Liver (tissue), 9 donors: ENCODE measurements around the gene DMWD. TPM values are rescaled to one million over a fixed set of nuclear protein-coding genes. Genes with fewer than 3 reads are reported as not detected.

Experiments used
- DNase-seq: peaks from one replicate; pipeline ENCODE4 v3.0.0-alpha.2; 2017; ENCODE audit warnings: low spot score
- H3K27ac ChIP-seq, 2 donors: one replicate each; pipeline ENCODE4 v1.7.0; 2013; ENCODE audit warnings: inconsistent platforms in 2 of 2, low read length in 2 of 2, control low read depth in 1 of 2, low read depth in 1 of 2, mild to moderate bottlenecking in 1 of 2
- H3K27me3 ChIP-seq, 4 donors: one replicate each; pipeline versions ENCODE4 v1.6.1 to v1.7.0; 2013; ENCODE audit warnings: low read length in 3 of 4, inconsistent platforms in 1 of 4, mild to moderate bottlenecking in 1 of 4, moderate library complexity in 1 of 4; ENCODE audit not compliant: control insufficient read depth in 4 of 4, insufficient read depth in 4 of 4
- H3K36me3 ChIP-seq, 4 donors: one replicate each; pipeline versions ENCODE4 v1.6.1 to v1.7.0; 2013; ENCODE audit warnings: low read length in 3 of 4, mild to moderate bottlenecking in 3 of 4, low read depth in 1 of 4, moderate library complexity in 1 of 4; ENCODE audit not compliant: control insufficient read depth in 4 of 4, insufficient read depth in 3 of 4
- H3K4me1 ChIP-seq, 4 donors: one replicate each; pipeline versions ENCODE4 v1.6.1 to v1.7.0; 2013; ENCODE audit warnings: low read length in 3 of 4, mild to moderate bottlenecking in 3 of 4, moderate library complexity in 1 of 4; ENCODE audit not compliant: control insufficient read depth in 4 of 4, insufficient read depth in 4 of 4
- H3K4me3 ChIP-seq, 3 donors: one replicate each; pipeline versions ENCODE4 v1.6.1 to v1.7.0; 2013; ENCODE audit warnings: low read length in 3 of 3, control low read depth in 1 of 3, low read depth in 1 of 3, mild to moderate bottlenecking in 1 of 3
- H3K9ac ChIP-seq, 2 donors: one replicate each; pipeline ENCODE4 v1.7.0; 2013; ENCODE audit warnings: low read length in 2 of 2, mild to moderate bottlenecking in 2 of 2, moderate library complexity in 2 of 2, control low read depth in 1 of 2, low read depth in 1 of 2
- H3K9me3 ChIP-seq, 4 donors: one replicate each; pipeline versions ENCODE4 v1.6.1 to v1.7.0; 2013; ENCODE audit warnings: low read length in 3 of 4; ENCODE audit not compliant: control insufficient read depth in 4 of 4
- ATF3 ChIP-seq: IDR thresholded peaks from 2 replicates; pipeline ENCODE4 v1.6.1; 2016; ENCODE audit warnings: antibody characterized with exemption
- CTCF ChIP-seq: fragments of 150-350 bp; IDR thresholded peaks from 2 replicates; pipeline ENCODE4 v1.5.1; 2017; ENCODE audit warnings: improper control_type of control experiment, low read depth, low read length; ENCODE audit not compliant: missing input control
- EGR1 ChIP-seq, 2 donors: IDR thresholded peaks; 2 replicates each; pipeline ENCODE4 v1.6.1; 2016 to 2018; ENCODE audit warnings: antibody characterized with exemption in 2 of 2, low read depth in 2 of 2
- FOXA1 ChIP-seq: IDR thresholded peaks from 2 replicates; pipeline ENCODE4 v1.6.1; 2016; ENCODE audit warnings: antibody characterized with exemption
- FOXA2 ChIP-seq: IDR thresholded peaks from 2 replicates; pipeline ENCODE4 v1.6.1; 2016; ENCODE audit warnings: antibody characterized with exemption
- GABPA ChIP-seq, 2 donors: IDR thresholded peaks in 1 of 2; conservative IDR thresholded peaks in 1 of 2; 2 replicates each; pipeline ENCODE4 v1.6.1; 2016; ENCODE audit warnings: antibody characterized with exemption in 2 of 2, mild to moderate bottlenecking in 1 of 2, moderate library complexity in 1 of 2
- HNF4A ChIP-seq, 2 donors: conservative IDR thresholded peaks; 2 replicates each; pipeline ENCODE4 v1.6.1; 2016; ENCODE audit warnings: antibody characterized with exemption in 2 of 2, mild to moderate bottlenecking in 2 of 2
- HNF4G ChIP-seq: IDR thresholded peaks from 2 replicates; pipeline ENCODE4 v1.6.1; 2016; ENCODE audit warnings: antibody characterized with exemption
- JUND ChIP-seq, 2 donors: IDR thresholded peaks; 2 replicates each; pipeline ENCODE4 v1.6.1; 2016; ENCODE audit warnings: antibody characterized with exemption in 2 of 2
- MAX ChIP-seq: IDR thresholded peaks from 2 replicates; pipeline ENCODE4 v1.6.1; 2016; ENCODE audit warnings: antibody characterized with exemption
- NR2F2 ChIP-seq: IDR thresholded peaks from 2 replicates; pipeline ENCODE4 v1.6.1; 2016; ENCODE audit warnings: antibody characterized with exemption
- RAD21 ChIP-seq, 2 donors: IDR thresholded peaks; 2 replicates each; pipeline ENCODE4 v1.6.1; 2016; ENCODE audit warnings: antibody characterized with exemption in 2 of 2, mild to moderate bottlenecking in 2 of 2
- REST ChIP-seq: IDR thresholded peaks from 2 replicates; pipeline ENCODE4 v1.6.1; 2016; ENCODE audit warnings: antibody characterized with exemption, mild to moderate bottlenecking
- RXRA ChIP-seq, 2 donors: IDR thresholded peaks; 2 replicates each; pipeline ENCODE4 v1.6.1; 2017 to 2018; ENCODE audit warnings: antibody characterized with exemption in 2 of 2, mild to moderate bottlenecking in 1 of 2
- SP1 ChIP-seq: IDR thresholded peaks from 2 replicates; pipeline ENCODE4 v1.6.1; 2018; ENCODE audit warnings: antibody characterized with exemption, mild to moderate bottlenecking
- TAF1 ChIP-seq: conservative IDR thresholded peaks from 2 replicates; pipeline ENCODE4 v1.6.1; 2016; ENCODE audit warnings: antibody characterized with exemption, mild to moderate bottlenecking
- YY1 ChIP-seq: IDR thresholded peaks from 2 replicates; pipeline ENCODE4 v1.6.1; 2016; ENCODE audit warnings: antibody characterized with exemption, mild to moderate bottlenecking
- WGBS: extraction: QIAGEN DNeasy Blood & Tissue Kit; methylation state at CpG from one replicate; pipeline ENCODE4 v1.1.7; 2013; 5-methylcytosine and 5-hydroxymethylcytosine counted together
- polyA plus RNA-seq, 2 donors: library from polyadenylated mRNA; stranded (reverse) in 1 of 2; unstranded in 1 of 2; fragments of 200-250 nt in 1 of 2; fragments of >200 nt in 1 of 2; fragmentation: Nextera tagmentation in 1 of 2; extraction: Ambion mirVana in 1 of 2; gene quantifications; one replicate each; pipeline versions ENCODE4 v1.2.1 to v1.2.3, GENCODE V29; 2013 to 2015
- total RNA-seq, 2 donors: library from RNA; depleted of rRNA; stranded (reverse); fragments of >200 nt; gene quantifications; one replicate each; pipeline ENCODE4 v1.2.3, GENCODE V29; 2014
- donor health status: healthy.
- donor health status: healthy.
- donor health status: healthy.
- donor health status: healthy.
- donor health status: healthy.

The DMWD gene
- total and polyA plus RNA-seq, 4 donors, result 3.7 to 14.6 (median 8.9) TPM

- H3K27ac ChIP-seq, result no peak overlapping the region
- WGBS, result 61% methylated on average over 43 of the region's 44 CpGs
These were observed 23.0 kb upstream of the DMWD start for GRCh38 chr19:45815481-45816216.

GRCh38 chr19:45814851-45815480, 22.3 kb upstream of the DMWD start, which contains the start of gene RSPH6A:
TSS of gene RSPH6A (minus strand) at chr19:45815308. CDS start at chr19:45815176, 132 bp downstream.
- no peak for DNase-seq
- 70% methylated on average over 40 of the region's 40 CpGs for WGBS
- Histone ChIP-seq H3K9ac (no peak within 1 kb of the TSS), H3K4me1 (peaks cover 0 to 7% (median 0%) of the 10 kb centered on the region in 4 donors), H3K9me3 (no peaks in the 10 kb centered on the region), H3K27me3 (no peaks in the 10 kb centered on the region), H3K36me3 (peaks cover 0 to 13% (median 2%) of the 10 kb centered on the region in 4 donors), H3K4me3 (no peak within 1 kb of the TSS), H3K27ac (no peak within 1 kb of the TSS)
- TF ChIP-seq HNF4A (conservative IDR thresholded peaks at IDR 0.05) (no peak), MAX (no peak), FOXA1 (no peak), JUND (IDR thresholded peaks at IDR 0.05) (no peak), YY1 (no peak), CTCF (no peak), FOXA2 (no peak), NR2F2 (no peak), RXRA (IDR thresholded peaks at IDR 0.05) (no peak), REST (no peak), HNF4G (no peak), GABPA (IDR thresholded peaks at IDR 0.05 in 1 of 2, conservative IDR thresholded peaks at IDR 0.05 in 1 of 2) (no peak), EGR1 (IDR thresholded peaks at IDR 0.05; ENCODE audit: low read depth in 2 of 2) (no peak), SP1 (no peak), ATF3 (no peak), TAF1 (no peak), RAD21 (IDR thresholded peaks at IDR 0.05) (no peak)

More at GRCh38 chr19:45815481-45816216, 23.0 kb upstream of the DMWD start:
- H3K9ac ChIP-seq, result no peak overlapping the region
- H3K9me3 ChIP-seq, result no peaks in the 10 kb centered on the region
- no peak overlapping the region for H3K4me3 ChIP-seq
- H3K4me1 ChIP-seq, result peaks cover 0 to 7% (median 0%) of the 10 kb centered on the region in 4 donors
- DNase-seq, result no peak
- no peaks in the 10 kb centered on the region for H3K27me3 ChIP-seq
- TF ChIP-seq SP1 (no peak), FOXA1 (no peak), JUND (IDR thresholded peaks at IDR 0.05) (no peak), REST (no peak)
- H3K36me3 ChIP-seq, result peaks cover 2 to 20% (median 5%) of the 10 kb centered on the region in 4 donors
